Measurements from ENCODE around the gene IFT122.

GRCh38 chr3:129531699-129532098 lies 91.7 kb downstream of the IFT122 start:
- TF ChIP-seq FOXM1 (IDR thresholded peaks at IDR 0.05; ENCODE audit: borderline replicate concordance, low read depth) (no peak), MAX (IDR thresholded peaks at IDR 0.05) (no peak), USF1 (IDR thresholded peaks at IDR 0.05) (no peak), NFIC (IDR thresholded peaks at IDR 0.05) (no peak), CREB1 (IDR thresholded peaks at IDR 0.05; ENCODE audit: low read depth) (no peak)

All from Ishikawa (cell line).